HL-60 (cell line): ENCODE measurements around the gene SLC25A20.

Source experiments
- DNase-seq, 2 experiments: peaks; one replicate each; pipeline ENCODE4 v3.0.0-alpha.2; 2010 to 2020; ENCODE audit warnings: low read depth in 1 of 2, low spot score in 1 of 2
- H3K27ac ChIP-seq: fragments of 250-450 bp; sonication (Bioruptor Pico); replicated peaks from 2 replicates; pipeline ENCODE4 v1.5.1; 2020; ENCODE audit warnings: mild to moderate bottlenecking, moderate library complexity
- H3K27me3 ChIP-seq: fragments of 250-450 bp; sonication (Bioruptor Pico); 2 replicates; pipeline ENCODE4 v1.5.1; 2021; ENCODE audit warnings: mild to moderate bottlenecking, moderate library complexity; ENCODE audit not compliant: insufficient read depth, poor library complexity, severe bottlenecking
- H3K4me3 ChIP-seq: replicated peaks from 2 replicates; pipeline ENCODE4 v1.5.1; 2011; ENCODE audit warnings: mild to moderate bottlenecking, control low read depth, low read length; ENCODE audit not compliant: insufficient read depth
- CTCF ChIP-seq: IDR thresholded peaks from one replicate; pipeline ENCODE4 v1.5.1; 2011; ENCODE audit warnings: low read length, control low read depth, inconsistent platforms; ENCODE audit not compliant: insufficient read depth
- GABPA ChIP-seq: IDR thresholded peaks from 2 replicates; pipeline ENCODE4 v1.6.1; 2012; ENCODE audit warnings: low read depth
- POLR2AphosphoS5 ChIP-seq: IDR thresholded peaks from 2 replicates; pipeline ENCODE4 v1.6.1; 2012; ENCODE audit warnings: low read depth
- REST ChIP-seq: IDR thresholded peaks from 2 replicates; pipeline ENCODE4 v1.6.1; 2012; ENCODE audit warnings: low read depth; ENCODE audit not compliant: insufficient replicate concordance
- SPI1 ChIP-seq: IDR thresholded peaks from 2 replicates; pipeline ENCODE4 v1.6.1; 2012; ENCODE audit warnings: low read depth, mild to moderate bottlenecking, borderline replicate concordance

SLC25A20 gene

DNA sequence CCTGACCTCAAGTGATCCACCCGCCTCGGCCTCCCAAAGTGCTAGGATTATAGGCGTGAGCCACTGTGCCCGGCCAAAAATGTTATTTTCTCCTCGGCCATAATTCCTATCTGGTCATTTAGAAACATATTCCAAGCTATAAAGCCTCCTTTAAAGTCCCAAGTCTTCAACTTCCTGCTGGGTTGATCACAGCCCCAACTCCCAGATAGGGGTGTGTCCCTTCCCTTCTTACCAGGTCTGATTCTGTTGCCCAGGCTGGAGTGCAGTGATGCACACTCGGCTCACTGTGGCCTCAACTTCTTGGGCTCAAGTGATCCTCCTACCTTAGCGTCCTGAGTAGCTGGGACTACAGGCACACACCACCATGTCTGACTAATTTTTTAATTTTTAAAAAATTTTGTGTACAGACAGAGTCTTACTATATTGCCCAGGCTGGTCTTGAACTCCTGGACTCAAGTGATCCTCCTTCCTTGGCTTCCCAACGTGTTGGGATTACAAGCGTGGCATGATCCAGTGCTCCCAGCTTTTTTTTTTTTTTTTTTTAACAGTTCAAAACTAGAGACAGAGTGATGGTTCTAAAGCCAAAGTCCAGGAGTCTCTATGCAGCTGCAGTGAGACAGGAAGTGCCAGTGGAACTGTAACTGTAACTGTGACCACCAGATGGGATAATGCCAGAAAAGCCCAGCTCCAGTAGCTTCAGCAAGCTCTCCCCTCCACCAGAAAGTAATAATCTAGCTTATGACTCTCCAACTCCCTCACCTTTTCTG, 42.8 kb downstream of the SLC25A20 start:
- TF ChIP-seq SPI1 (peak; percentile 51; the same call in 1 of the 2 replicates), CTCF (no peak), POLR2AphosphoS5 (no peak), REST (no peak), GABPA (no peak)
- Histone ChIP-seq H3K4me3 (no peak overlapping the region), H3K27ac (no peak overlapping the region), H3K27me3 (no peaks in the 10 kb centered on the region)
- peak in 1 of 2 experiments; percentile 20 for DNase-seq

DNA sequence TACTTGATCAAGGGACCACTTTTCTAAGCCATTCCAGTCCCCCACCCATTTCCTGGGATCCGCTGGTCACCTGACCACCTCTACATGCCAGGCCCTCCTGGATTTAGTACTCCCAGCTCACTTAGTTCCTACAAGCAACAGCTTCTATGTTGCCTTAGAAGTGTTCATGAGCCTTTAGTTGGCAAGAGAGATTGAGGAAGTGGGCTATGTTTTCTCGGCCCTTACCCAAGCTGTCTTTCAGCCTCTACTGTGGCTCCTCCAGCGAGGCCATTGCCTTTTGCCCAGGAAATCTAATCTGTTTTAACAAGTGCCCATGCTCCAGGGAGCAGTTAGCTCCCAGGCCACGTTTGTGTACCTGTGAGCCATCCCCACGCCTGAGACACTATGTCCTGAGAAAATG, 46.5 kb downstream of the SLC25A20 start:
- DNase-seq: peak in 1 of 2 experiments; percentile 51
- TF ChIP-seq SPI1 (peak; percentile 94), REST (no peak)
- H3K27ac ChIP-seq: no peak overlapping the region

GRCh38 chr3:48851407-48851806, 47.3 kb downstream of the SLC25A20 start:
- H3K27me3 ChIP-seq: no peaks in the 10 kb centered on the region
- H3K27ac ChIP-seq: no peak overlapping the region
- no peak for DNase-seq
- H3K4me3 ChIP-seq: no peak overlapping the region
- TF ChIP-seq SPI1 (no peak), REST (no peak), CTCF (no peak), GABPA (no peak), POLR2AphosphoS5 (no peak)

More for the DNA sequence above, 46.5 kb downstream of the SLC25A20 start:
- Histone ChIP-seq H3K4me3 (no peak overlapping the region), H3K27me3 (no peaks in the 10 kb centered on the region)
